IMR-90 (cell line): Measurements from ENCODE around the gene MAGI2. TPM values are rescaled to one million over a fixed set of nuclear protein-coding genes. Genes with fewer than 3 reads are reported as not detected.

Experiments used
- ATAC-seq: fragments of 200-7000 bp; cut with Tn5 transposase; 2 replicates; pipeline ENCODE4 v1.9.1; 2020; ENCODE audit warnings: low read depth, mild to moderate bottlenecking, moderate library complexity
- BruUV-seq: library from RNA; stranded (reverse); fragments of 400-500 nt; replicated peaks from 2 replicates; lab custom pipeline; 2021; lab: Mats Ljungman, UMichigan
- CTCF ChIA-PET: fragments of 300-600 bp; formaldehyde crosslinking; extraction: SDS; loops from one replicate; lab custom pipeline; 2021; ENCODE audit warnings: antibody characterized with exemption; lab: Yijun Ruan, JAX
- POLR2A ChIA-PET: fragments of 300-600 bp; sonication (Branson Sonifier 250); formaldehyde crosslinking; loops from one replicate; lab custom pipeline; 2022; ENCODE audit warnings: antibody characterized with exemption; ENCODE audit not compliant: unreplicated experiment; lab: Charles Lee
- DNase-seq: peaks from one replicate; pipeline ENCODE4 v3.0.0; 2013
- H2AFZ ChIP-seq: replicated peaks from 2 replicates; pipeline ENCODE3; 2013; ENCODE audit warnings: low read length, mild to moderate bottlenecking; ENCODE audit not compliant: poor library complexity
- H2AK5ac ChIP-seq: 2 replicates; pipeline ENCODE4 v1.6.1; 2013; ENCODE audit warnings: low read depth, low read length, inconsistent platforms
- H2AK9ac ChIP-seq: replicated peaks from 2 replicates; pipeline ENCODE3; 2013; ENCODE audit warnings: mild to moderate bottlenecking, low read depth, low read length, moderate library complexity; ENCODE audit not compliant: poor library complexity
- H2BK120ac ChIP-seq: 2 replicates; pipeline ENCODE4 v1.6.1; 2013; ENCODE audit warnings: low read depth, low read length, inconsistent platforms
- H2BK15ac ChIP-seq: 3 replicates; pipeline ENCODE4 v1.6.1; 2013; ENCODE audit warnings: low read depth, low read length, inconsistent platforms
- H2BK20ac ChIP-seq: 2 replicates; pipeline ENCODE4 v1.6.1; 2013; ENCODE audit warnings: low read depth, mild to moderate bottlenecking, inconsistent platforms, low read length, moderate library complexity
- H2BK5ac ChIP-seq: 2 replicates; pipeline ENCODE4 v1.6.1; 2013; ENCODE audit warnings: mild to moderate bottlenecking, low read depth, low read length, inconsistent platforms; ENCODE audit not compliant: poor library complexity, severe bottlenecking
- H3K14ac ChIP-seq: replicated peaks from 2 replicates; pipeline ENCODE4 v1.6.1; 2013; ENCODE audit warnings: low read depth, low read length, inconsistent platforms
- H3K18ac ChIP-seq: 2 replicates; pipeline ENCODE4 v1.6.1; 2013; ENCODE audit warnings: low read depth, low read length, control low read depth
- H3K23ac ChIP-seq: 2 replicates; pipeline ENCODE4 v1.6.1; 2013; ENCODE audit warnings: low read depth, low read length, inconsistent platforms
- H3K27ac ChIP-seq: 2 replicates; pipeline ENCODE4 v1.5.1; 2013; ENCODE audit warnings: mild to moderate bottlenecking, control low read depth, low read length; ENCODE audit not compliant: insufficient read depth
- H3K27me3 ChIP-seq: 2 replicates; pipeline ENCODE4 v1.6.1; 2013; ENCODE audit warnings: low read length; ENCODE audit not compliant: control insufficient read depth, insufficient read depth
- H3K36me3 ChIP-seq: 2 replicates; pipeline ENCODE4 v1.6.1; 2013; ENCODE audit warnings: low read length, mixed read lengths; ENCODE audit not compliant: control insufficient read depth, insufficient read depth
- H3K4ac ChIP-seq: 2 replicates; pipeline ENCODE4 v1.6.1; 2013; ENCODE audit warnings: low read depth, low read length, inconsistent platforms
- H3K4me1 ChIP-seq: 2 replicates; pipeline ENCODE4 v1.6.1; 2013; ENCODE audit warnings: low read length, mixed read lengths; ENCODE audit not compliant: control insufficient read depth, insufficient read depth
- H3K4me2 ChIP-seq: 2 replicates; pipeline ENCODE4 v1.6.1; 2013; ENCODE audit warnings: low read depth, mild to moderate bottlenecking, control low read depth, low read length, moderate library complexity
- H3K4me3 ChIP-seq: 2 replicates; pipeline ENCODE4 v1.5.1; 2013; ENCODE audit warnings: low read depth, mild to moderate bottlenecking, control low read depth, low read length, moderate library complexity; ENCODE audit not compliant: insufficient read depth
- H3K56ac ChIP-seq: 2 replicates; pipeline ENCODE4 v1.6.1; 2013; ENCODE audit warnings: low read length, inconsistent platforms; ENCODE audit not compliant: insufficient read depth; ENCODE audit errors: extremely low read depth
- H3K79me1 ChIP-seq, 2 experiments: 2 replicates each; pipeline ENCODE4 v1.6.1; 2013; ENCODE audit warnings: low read length in 2 of 2, inconsistent platforms in 1 of 2, low read depth in 1 of 2
- H3K9ac ChIP-seq: 2 replicates; pipeline ENCODE4 v1.6.1; 2013; ENCODE audit warnings: low read depth, low read length, control low read depth
- H3K9me1 ChIP-seq: 2 replicates; pipeline ENCODE4 v1.6.1; 2013; ENCODE audit warnings: low read length, inconsistent platforms; ENCODE audit not compliant: insufficient read depth
- H3K9me3 ChIP-seq: 2 replicates; pipeline ENCODE4 v1.6.1; 2013; ENCODE audit warnings: low read length; ENCODE audit not compliant: control insufficient read depth, insufficient read depth
- H4K20me1 ChIP-seq: 2 replicates; pipeline ENCODE4 v1.6.1; 2013; ENCODE audit warnings: low read length, inconsistent platforms; ENCODE audit not compliant: insufficient read depth
- H4K5ac ChIP-seq: 2 replicates; pipeline ENCODE4 v1.6.1; 2013; ENCODE audit warnings: mild to moderate bottlenecking, low read depth, low read length, control low read depth
- H4K8ac ChIP-seq, 2 experiments: 2 replicates each; pipeline ENCODE4 v1.6.1; 2013; ENCODE audit warnings: low read depth in 2 of 2, low read length in 2 of 2, control low read depth in 1 of 2, inconsistent platforms in 1 of 2
- H4K91ac ChIP-seq: 2 replicates; pipeline ENCODE4 v1.6.1; 2013; ENCODE audit warnings: low read depth, low read length, inconsistent platforms; ENCODE audit not compliant: insufficient read depth
- BHLHE40 ChIP-seq: fragments of 150-350 bp; IDR thresholded peaks from 2 replicates; pipeline ENCODE4 v1.6.1; 2016; ENCODE audit warnings: mild to moderate bottlenecking, low read depth, low read length
- CEBPB ChIP-seq: IDR thresholded peaks from 2 replicates; pipeline ENCODE4 v1.6.1; 2012; ENCODE audit warnings: low read depth, low read length, improper control_type of control experiment
- CHD1 ChIP-seq: IDR thresholded peaks from 2 replicates; pipeline ENCODE4 v1.6.1; 2012; ENCODE audit warnings: low read depth, low read length, improper control_type of control experiment
- FOS ChIP-seq: fragments of 150-350 bp; IDR thresholded peaks from 2 replicates; pipeline ENCODE4 v1.6.1; 2016; ENCODE audit warnings: low read depth, low read length
- MAFK ChIP-seq: IDR thresholded peaks from 2 replicates; pipeline ENCODE4 v1.6.1; 2012; ENCODE audit warnings: low read depth, low read length, improper control_type of control experiment
- MAZ ChIP-seq: IDR thresholded peaks from 2 replicates; pipeline ENCODE4 v1.6.1; 2012; ENCODE audit warnings: low read depth, mild to moderate bottlenecking, low read length, improper control_type of control experiment, moderate library complexity, borderline replicate concordance
- MXI1 ChIP-seq: IDR thresholded peaks from 2 replicates; pipeline ENCODE4 v1.6.1; 2012; ENCODE audit warnings: low read depth, mild to moderate bottlenecking, low read length, moderate library complexity, borderline replicate concordance
- NFE2L2 ChIP-seq: fragments of 150-350 bp; IDR thresholded peaks from 2 replicates; pipeline ENCODE4 v1.6.1; 2016; ENCODE audit warnings: low read depth, mild to moderate bottlenecking, low read length
- RAD21 ChIP-seq: IDR thresholded peaks from 2 replicates; pipeline ENCODE4 v1.6.1; 2012; ENCODE audit warnings: low read length, improper control_type of control experiment
- RCOR1 ChIP-seq: IDR thresholded peaks from 2 replicates; pipeline ENCODE4 v1.6.1; 2012; ENCODE audit warnings: mild to moderate bottlenecking, low read length, improper control_type of control experiment; ENCODE audit not compliant: insufficient replicate concordance
- RFX5 ChIP-seq: IDR thresholded peaks from 2 replicates; pipeline ENCODE4 v1.8.0; 2012; ENCODE audit warnings: low read depth, mild to moderate bottlenecking, low read length, moderate library complexity
- SMC3 ChIP-seq: fragments of 150-350 bp; IDR thresholded peaks from 2 replicates; pipeline ENCODE4 v1.6.1; 2016; ENCODE audit warnings: low read depth, mild to moderate bottlenecking, antibody characterized with exemption, low read length, moderate library complexity
- WGBS, 2 experiments: methylation state at CpG; one replicate each; pipeline versions ENCODE4 v1.1.5 to v1.1.7; 2013; ENCODE audit warnings: missing lambda C conversion rate in 2 of 2; ENCODE audit not compliant: insufficient read length in 1 of 2; ENCODE audit errors: extremely low coverage in 2 of 2; 5-methylcytosine and 5-hydroxymethylcytosine counted together
- dilution Hi-C: fragments of 300-500 bp; cut with HindIII; formaldehyde crosslinking; loops from one replicate; pipeline ENCODE4 v1.14.3; 2018; ENCODE audit warnings: low sequenced_read_pairs; ENCODE audit not compliant: unreplicated experiment
- in situ Hi-C: fragments of 300-500 bp; cut with MboI; formaldehyde crosslinking; loops from 3 replicates; pipeline ENCODE4 v1.14.3; 2019; ENCODE audit warnings: low sequenced_read_pairs, inconsistent platforms, mixed read lengths
- intact Hi-C: fragments of 100-400 bp; cut with micrococcal nuclease; formaldehyde crosslinking; loops from 2 replicates; pipeline ENCODE4 v1.10.0; 2022
- polyA plus RNA-seq, 3 experiments: library from polyadenylated mRNA; depleted of rRNA; stranded (reverse); fragments of >200 nt; gene quantifications; 2 replicates each; pipeline ENCODE4 v1.2.3, GENCODE V29; 2012; ENCODE audit warnings: low replicate concordance in 1 of 3
- total RNA-seq: library from RNA; depleted of rRNA; stranded (reverse); fragments of >200 nt; gene quantifications from 2 replicates; pipeline ENCODE4 v1.2.3, GENCODE V29; 2012
- TF ChIP-seq, protein P1 (sequence below): fragments of 150-350 bp; IDR thresholded peaks from 2 replicates; pipeline ENCODE4 v1.6.1; 2017; ENCODE audit warnings: mild to moderate bottlenecking, antibody characterized with exemption, low read length, low read depth
- TF ChIP-seq, protein P2 (sequence below): conservative IDR thresholded peaks from 2 replicates; pipeline ENCODE4 v1.5.1; 2012; ENCODE audit warnings: mild to moderate bottlenecking, low read depth, low read length, improper control_type of control experiment

Gene MAGI2
- total and polyA plus RNA-seq, 2 of the 4 experiments (the other 2 are of a cell fraction) = 2.5 to 17.9 TPM

DNA sequence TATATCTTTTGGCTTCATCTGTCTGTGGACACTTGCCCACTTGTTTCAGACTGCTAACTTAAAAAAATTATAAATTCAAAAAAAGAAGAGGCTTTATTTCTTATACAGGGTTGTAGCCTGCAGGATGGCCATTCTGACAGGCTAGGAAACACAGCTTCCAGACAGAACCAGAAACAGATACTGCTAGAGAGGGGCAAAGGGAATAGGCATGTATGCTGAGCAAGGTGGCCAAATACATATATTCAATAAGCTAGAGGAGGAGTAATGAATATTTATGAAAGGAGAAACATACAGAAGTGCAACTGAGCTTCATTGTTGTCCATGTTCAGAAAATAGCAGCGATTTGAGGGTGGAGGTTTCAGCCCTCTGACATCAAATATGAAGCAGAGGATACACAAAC, 22.0 kb upstream of the MAGI2 start:
- Histone ChIP-seq H3K9me3 (no peaks in the 10 kb centered on the region), H3K27me3 (no peaks in the 10 kb centered on the region), H3K56ac (no peak overlapping the region), H3K9ac (0 out of 2 replicates have a peak overlapping the region, but pooled peaks have one; percentile 36), H3K23ac (peak overlapping the region; percentile 5; the same call in 1 of the 2 replicates), H2BK5ac (no peak overlapping the region), H4K5ac (no peak overlapping the region), H3K4me1 (no peaks in the 10 kb centered on the region), H2AK9ac (no peak overlapping the region), H4K8ac (0 out of 4 replicates have a peak overlapping the region, but pooled peaks of 1 of the 2 experiments have one; percentile 28), H3K4me2 (no peak overlapping the region), H2BK120ac (peak overlapping the region; percentile 4; the same call in 1 of the 2 replicates), H3K9me1 (no peaks in the 10 kb centered on the region), H4K20me1 (no peaks in the 10 kb centered on the region), H2BK20ac (peak overlapping the region; percentile 11; the same call in 1 of the 2 replicates), H3K4me3 (no peak overlapping the region), H2AK5ac (no peak overlapping the region), H3K27ac (no peak overlapping the region), H3K14ac (no peak overlapping the region), H3K4ac (no peak overlapping the region), H3K79me1 (no peaks in the 10 kb centered on the region), H2BK15ac (no peak overlapping the region; the same call in 2 of the 3 replicates), H3K36me3 (no peaks in the 10 kb centered on the region), H4K91ac (peak overlapping the region; percentile 31), H2AFZ (no peak overlapping the region), H3K18ac (no peak overlapping the region)
- WGBS, 2 experiments = no CpG with 5 or more reads among the region's 1 CpG
- dilution Hi-C loops = no loop called here
- BruUV-seq = no TSS peak
- ATAC-seq (peak; percentile 27; the same call in 1 of the 2 replicates), DNase-seq (no peak)
- POLR2A ChIA-PET = no interaction called here
- CTCF ChIA-PET = no interaction called here
- in situ Hi-C loops = no loop called here
- intact Hi-C loops = no loop called here
- TF ChIP-seq MAZ (no peak), NFE2L2 (no peak), RCOR1 (no peak), CEBPB (no peak), SMC3 (no peak), FOS (no peak), RFX5 (no peak), MAFK (no peak), CHD1 (no peak), MXI1 (no peak), RAD21 (no peak), BHLHE40 (no peak)
- TF ChIP-seq, protein P1, sequence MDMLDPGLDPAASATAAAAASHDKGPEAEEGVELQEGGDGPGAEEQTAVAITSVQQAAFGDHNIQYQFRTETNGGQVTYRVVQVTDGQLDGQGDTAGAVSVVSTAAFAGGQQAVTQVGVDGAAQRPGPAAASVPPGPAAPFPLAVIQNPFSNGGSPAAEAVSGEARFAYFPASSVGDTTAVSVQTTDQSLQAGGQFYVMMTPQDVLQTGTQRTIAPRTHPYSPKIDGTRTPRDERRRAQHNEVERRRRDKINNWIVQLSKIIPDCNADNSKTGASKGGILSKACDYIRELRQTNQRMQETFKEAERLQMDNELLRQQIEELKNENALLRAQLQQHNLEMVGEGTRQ = no peak
- TF ChIP-seq, protein P2, sequence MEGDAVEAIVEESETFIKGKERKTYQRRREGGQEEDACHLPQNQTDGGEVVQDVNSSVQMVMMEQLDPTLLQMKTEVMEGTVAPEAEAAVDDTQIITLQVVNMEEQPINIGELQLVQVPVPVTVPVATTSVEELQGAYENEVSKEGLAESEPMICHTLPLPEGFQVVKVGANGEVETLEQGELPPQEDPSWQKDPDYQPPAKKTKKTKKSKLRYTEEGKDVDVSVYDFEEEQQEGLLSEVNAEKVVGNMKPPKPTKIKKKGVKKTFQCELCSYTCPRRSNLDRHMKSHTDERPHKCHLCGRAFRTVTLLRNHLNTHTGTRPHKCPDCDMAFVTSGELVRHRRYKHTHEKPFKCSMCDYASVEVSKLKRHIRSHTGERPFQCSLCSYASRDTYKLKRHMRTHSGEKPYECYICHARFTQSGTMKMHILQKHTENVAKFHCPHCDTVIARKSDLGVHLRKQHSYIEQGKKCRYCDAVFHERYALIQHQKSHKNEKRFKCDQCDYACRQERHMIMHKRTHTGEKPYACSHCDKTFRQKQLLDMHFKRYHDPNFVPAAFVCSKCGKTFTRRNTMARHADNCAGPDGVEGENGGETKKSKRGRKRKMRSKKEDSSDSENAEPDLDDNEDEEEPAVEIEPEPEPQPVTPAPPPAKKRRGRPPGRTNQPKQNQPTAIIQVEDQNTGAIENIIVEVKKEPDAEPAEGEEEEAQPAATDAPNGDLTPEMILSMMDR = no peak
